ENCODE measurements around the gene FGF2.

GRCh38 chr4:122922877-122923511, 96.4 kb downstream of the FGF2 start:
- TF ChIP-seq CTCF (IDR thresholded peaks at IDR 0.05), result no peak
- TF ChIP-seq POLR2AphosphoS5 (IDR thresholded peaks at IDR 0.05), result peak; percentile 14
- TF ChIP-seq POLR2A (IDR thresholded peaks at IDR 0.05), result no peak
- TF ChIP-seq EP300 (IDR thresholded peaks at IDR 0.05), result no peak
